HL-60 (cell line): Measurements from ENCODE around the gene OLFML2B.

Experiments used
- TF ChIP-seq, protein P1 (sequence below): IDR thresholded peaks from one replicate; pipeline ENCODE4 v1.5.1; 2011; ENCODE audit warnings: low read length, control low read depth, inconsistent platforms; ENCODE audit not compliant: insufficient read depth
- TF ChIP-seq, protein P2 (sequence below): IDR thresholded peaks from 2 replicates; pipeline ENCODE4 v1.6.1; 2012; ENCODE audit warnings: low read depth; ENCODE audit not compliant: insufficient replicate concordance

- TF ChIP-seq, protein P1, sequence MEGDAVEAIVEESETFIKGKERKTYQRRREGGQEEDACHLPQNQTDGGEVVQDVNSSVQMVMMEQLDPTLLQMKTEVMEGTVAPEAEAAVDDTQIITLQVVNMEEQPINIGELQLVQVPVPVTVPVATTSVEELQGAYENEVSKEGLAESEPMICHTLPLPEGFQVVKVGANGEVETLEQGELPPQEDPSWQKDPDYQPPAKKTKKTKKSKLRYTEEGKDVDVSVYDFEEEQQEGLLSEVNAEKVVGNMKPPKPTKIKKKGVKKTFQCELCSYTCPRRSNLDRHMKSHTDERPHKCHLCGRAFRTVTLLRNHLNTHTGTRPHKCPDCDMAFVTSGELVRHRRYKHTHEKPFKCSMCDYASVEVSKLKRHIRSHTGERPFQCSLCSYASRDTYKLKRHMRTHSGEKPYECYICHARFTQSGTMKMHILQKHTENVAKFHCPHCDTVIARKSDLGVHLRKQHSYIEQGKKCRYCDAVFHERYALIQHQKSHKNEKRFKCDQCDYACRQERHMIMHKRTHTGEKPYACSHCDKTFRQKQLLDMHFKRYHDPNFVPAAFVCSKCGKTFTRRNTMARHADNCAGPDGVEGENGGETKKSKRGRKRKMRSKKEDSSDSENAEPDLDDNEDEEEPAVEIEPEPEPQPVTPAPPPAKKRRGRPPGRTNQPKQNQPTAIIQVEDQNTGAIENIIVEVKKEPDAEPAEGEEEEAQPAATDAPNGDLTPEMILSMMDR = no peak
- TF ChIP-seq, protein P2, sequence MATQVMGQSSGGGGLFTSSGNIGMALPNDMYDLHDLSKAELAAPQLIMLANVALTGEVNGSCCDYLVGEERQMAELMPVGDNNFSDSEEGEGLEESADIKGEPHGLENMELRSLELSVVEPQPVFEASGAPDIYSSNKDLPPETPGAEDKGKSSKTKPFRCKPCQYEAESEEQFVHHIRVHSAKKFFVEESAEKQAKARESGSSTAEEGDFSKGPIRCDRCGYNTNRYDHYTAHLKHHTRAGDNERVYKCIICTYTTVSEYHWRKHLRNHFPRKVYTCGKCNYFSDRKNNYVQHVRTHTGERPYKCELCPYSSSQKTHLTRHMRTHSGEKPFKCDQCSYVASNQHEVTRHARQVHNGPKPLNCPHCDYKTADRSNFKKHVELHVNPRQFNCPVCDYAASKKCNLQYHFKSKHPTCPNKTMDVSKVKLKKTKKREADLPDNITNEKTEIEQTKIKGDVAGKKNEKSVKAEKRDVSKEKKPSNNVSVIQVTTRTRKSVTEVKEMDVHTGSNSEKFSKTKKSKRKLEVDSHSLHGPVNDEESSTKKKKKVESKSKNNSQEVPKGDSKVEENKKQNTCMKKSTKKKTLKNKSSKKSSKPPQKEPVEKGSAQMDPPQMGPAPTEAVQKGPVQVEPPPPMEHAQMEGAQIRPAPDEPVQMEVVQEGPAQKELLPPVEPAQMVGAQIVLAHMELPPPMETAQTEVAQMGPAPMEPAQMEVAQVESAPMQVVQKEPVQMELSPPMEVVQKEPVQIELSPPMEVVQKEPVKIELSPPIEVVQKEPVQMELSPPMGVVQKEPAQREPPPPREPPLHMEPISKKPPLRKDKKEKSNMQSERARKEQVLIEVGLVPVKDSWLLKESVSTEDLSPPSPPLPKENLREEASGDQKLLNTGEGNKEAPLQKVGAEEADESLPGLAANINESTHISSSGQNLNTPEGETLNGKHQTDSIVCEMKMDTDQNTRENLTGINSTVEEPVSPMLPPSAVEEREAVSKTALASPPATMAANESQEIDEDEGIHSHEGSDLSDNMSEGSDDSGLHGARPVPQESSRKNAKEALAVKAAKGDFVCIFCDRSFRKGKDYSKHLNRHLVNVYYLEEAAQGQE = no peak
Observed at GRCh38 chr1:161944381-161944780, 79.3 kb downstream of the OLFML2B start.
